GM21390 (cell line): ENCODE results near the gene NOTCH1.
"Not testable (repeated sequence)": the region's sequence is repeated elsewhere in the genome, so short reads cannot be mapped to it uniquely, and the experiment has no call there.

Experiments
- ATAC-seq: cut with Tn5 transposase; IDR thresholded peaks from one replicate; pipeline ENCODE4 v1.9.1; 2021; ENCODE audit not compliant: unreplicated experiment

The NOTCH1 gene

GRCh38 chr9:136578915-136579649 is 33.2 kb upstream of the NOTCH1 start:
- ATAC-seq: no peak

GRCh38 chr9:136578626-136578914 is 32.7 kb upstream of the NOTCH1 start:
- no peak for ATAC-seq

GRCh38 chr9:136577941-136578625 is 32.2 kb upstream of the NOTCH1 start:
- ATAC-seq: no peak

GRCh38 chr9:136576269-136576626 is 30.4 kb upstream of the NOTCH1 start:
- ATAC-seq: no peak

- no peak for ATAC-seq
Measured at GRCh38 chr9:136575626-136576268, 29.9 kb upstream of the NOTCH1 start.

GRCh38 chr9:136574606-136575005 is 28.8 kb upstream of the NOTCH1 start:
- ATAC-seq: not testable (repeated sequence)

GRCh38 chr9:136572828-136573625 is 27.2 kb upstream of the NOTCH1 start:
- no peak for ATAC-seq

GRCh38 chr9:136572003-136572827 is 26.4 kb upstream of the NOTCH1 start:
- no peak for ATAC-seq

GRCh38 chr9:136571531-136571930 is 25.7 kb upstream of the NOTCH1 start:
- ATAC-seq: no peak

GRCh38 chr9:136570916-136571315 is 25.1 kb upstream of the NOTCH1 start:
- no peak for ATAC-seq

GRCh38 chr9:136570191-136570845 is 24.5 kb upstream of the NOTCH1 start:
- ATAC-seq: no peak

GRCh38 chr9:136569526-136570148 is 23.8 kb upstream of the NOTCH1 start:
- ATAC-seq: no peak

- ATAC-seq: no peak
Measured at GRCh38 chr9:136568288-136569081, 22.6 kb upstream of the NOTCH1 start.

- no peak for ATAC-seq
Measured at GRCh38 chr9:136567651-136568287, 21.9 kb upstream of the NOTCH1 start.

- no peak for ATAC-seq
Measured at GRCh38 chr9:136566901-136567300, 21.1 kb upstream of the NOTCH1 start.

GRCh38 chr9:136566553-136566895 is 20.7 kb upstream of the NOTCH1 start:
- no peak for ATAC-seq

GRCh38 chr9:136565715-136566552 is 20.1 kb upstream of the NOTCH1 start:
- no peak for ATAC-seq
